Myocyte (in vitro differentiated cells): ENCODE measurements around the gene GLIS1. TPM values are rescaled to one million over a fixed set of nuclear protein-coding genes. Genes with fewer than 3 reads are reported as not detected.

Source experiments
- DNase-seq: peaks from one replicate; pipeline ENCODE4 v3.0.0-alpha.2; 2012; ENCODE audit warnings: low read depth
- total RNA-seq: library from RNA; depleted of rRNA; stranded (reverse); fragments of >200 nt; gene quantifications from 2 replicates; pipeline ENCODE4 v1.2.3, GENCODE V29; 2014

GLIS1 gene
- total RNA-seq, 1 donor from 2014 or later = 1.9 TPM

DNA sequence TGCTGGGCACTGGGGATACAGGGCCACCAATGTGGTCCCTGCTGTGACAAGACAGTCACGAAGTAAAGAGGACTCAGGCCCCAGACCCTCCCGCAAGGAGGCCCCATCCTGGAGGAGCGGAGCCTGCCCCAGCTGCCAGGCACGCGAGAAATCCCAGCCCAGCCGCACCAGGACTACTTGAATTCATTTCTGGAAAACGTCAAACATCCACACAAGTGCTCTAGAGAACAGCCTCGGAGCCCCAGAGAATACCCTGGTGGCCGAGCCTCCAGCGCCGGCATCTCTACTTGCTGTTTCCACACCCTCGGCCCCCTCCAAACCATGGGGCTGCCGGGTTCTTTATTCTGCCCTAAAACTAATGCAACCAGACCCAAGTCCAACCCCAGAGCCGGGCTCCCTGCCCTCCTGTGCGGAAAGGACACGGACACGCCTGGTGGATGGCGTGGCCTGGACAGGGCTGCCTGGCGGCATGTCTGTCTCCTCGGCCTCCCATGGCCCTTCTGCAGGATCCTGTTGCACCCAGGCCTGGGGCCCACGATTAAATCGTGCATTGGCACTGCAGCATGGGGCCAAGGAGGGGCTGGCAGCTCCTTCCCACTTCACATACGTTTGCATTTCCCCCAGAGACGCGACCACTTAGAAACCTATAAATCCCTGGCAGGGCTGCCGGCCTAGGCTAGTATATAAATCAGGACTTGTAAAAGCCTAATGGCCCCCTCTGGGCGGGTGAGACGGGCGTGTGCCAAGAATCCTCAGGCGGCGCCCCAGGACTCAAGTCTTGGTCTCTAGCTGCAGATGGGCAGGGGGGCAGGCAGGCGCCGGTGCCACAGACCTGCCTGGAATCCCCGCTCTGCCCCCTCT lies 238.5 kb downstream of the GLIS1 start:
- DNase-seq = no peak

DNA sequence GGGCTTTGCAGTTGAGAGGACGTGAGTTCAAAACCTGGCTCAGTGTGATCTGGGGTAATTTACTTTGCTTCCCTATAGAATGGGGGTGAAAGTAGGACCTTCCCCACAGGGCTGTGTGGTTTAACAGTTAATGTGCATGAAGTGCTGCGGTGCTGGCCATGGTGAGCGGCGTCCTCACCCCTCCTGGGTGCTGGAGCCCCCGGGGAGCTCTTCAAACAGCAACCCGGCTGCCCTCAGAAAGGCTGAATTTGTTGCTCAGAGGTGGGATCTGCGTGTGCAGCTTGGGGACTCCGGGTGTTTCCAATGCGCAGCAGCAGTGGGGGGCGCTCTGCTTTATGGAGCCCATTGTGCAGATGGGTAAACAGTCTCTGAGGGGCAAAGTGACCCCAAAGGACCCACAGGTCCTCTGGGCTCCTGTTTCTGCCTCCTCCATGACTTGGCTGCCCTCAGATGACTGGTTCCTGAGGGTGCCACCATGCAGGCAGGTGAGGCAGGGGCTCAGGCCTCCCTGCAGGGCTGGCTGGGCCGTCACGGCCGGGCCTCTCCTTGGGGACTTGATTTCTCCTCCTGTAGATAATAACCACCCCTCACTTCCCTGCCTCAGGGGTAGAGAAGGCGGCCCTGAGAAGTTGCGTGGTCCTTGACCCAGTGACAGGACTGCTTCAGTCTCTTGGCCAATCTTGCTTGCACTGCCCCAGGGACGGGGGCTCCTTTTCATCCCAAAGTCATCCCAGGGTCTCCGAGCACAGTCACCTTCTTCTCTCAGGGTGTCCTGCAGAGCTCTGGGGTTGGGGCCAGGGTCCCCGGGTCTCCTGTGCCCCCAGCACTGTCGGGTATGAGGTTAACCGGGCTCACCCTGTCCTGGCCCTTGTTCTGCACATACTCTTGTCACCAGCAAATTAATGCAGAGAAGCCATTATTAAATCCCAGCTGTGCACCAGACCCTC lies 239.4 kb downstream of the GLIS1 start:
- DNase-seq = no peak

DNA sequence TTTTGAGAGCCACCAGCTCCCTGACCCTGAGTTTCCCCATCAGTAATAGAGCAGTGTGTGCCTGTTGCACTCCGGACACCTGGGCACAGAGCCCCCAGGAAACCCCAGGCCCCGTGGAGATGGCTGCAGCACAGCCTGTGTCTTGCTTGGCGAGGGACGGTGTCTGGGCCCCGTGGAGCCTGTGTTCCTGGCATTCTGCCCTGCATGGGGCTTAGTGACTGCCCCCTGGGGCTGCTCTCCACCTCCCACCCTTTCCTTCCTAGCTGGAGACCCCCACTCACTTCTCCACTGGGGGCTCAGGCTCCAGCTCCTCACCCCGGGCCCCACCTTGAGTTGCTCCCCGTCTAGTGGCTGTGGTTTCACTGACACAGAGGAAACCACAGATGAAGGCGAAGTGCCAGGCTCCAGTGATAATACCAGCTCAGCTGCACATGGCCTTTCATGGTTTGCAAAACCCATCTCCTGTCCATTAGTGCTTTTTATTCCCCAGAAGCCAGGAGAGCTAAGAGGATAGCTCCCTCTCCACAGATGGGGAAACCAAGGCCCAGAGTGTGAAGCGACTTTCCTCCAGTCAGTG lies 240.3 kb downstream of the GLIS1 start:
- peak; percentile 72 for DNase-seq

DNA sequence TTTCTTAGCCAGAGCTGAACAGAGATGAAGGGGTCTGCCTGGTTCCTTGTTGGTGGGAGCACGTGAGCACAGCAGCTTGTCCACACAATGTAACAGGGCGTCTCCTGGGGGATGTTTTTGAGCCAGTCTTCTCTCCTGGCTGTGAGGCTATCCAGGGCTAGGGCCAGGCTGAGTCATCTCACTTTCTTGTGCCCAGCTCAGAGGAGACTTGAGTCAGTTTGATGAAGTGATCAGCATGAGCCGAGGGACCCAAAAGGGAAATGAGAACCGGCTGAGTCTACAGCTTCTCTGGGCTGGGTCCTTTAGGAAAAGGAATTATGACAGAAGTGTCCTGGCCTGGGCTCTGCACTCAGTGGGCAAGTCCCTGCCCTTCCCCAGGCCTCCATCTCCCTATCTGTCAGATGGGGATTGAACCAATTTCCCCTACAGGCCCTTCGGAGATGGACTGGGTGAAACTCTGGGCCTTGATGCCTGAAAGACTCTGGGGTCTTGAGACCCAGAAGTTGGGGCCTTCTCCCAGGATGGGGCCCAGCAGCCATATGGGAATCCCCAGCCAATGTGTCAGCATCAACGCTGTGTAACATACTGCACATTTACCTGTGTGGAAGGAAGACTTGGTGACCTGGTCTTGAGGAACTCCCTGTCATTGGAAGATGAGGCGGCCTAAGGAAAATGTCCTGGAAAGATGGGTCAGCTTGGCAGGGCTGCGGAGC lies 243.2 kb downstream of the GLIS1 start:
- DNase-seq = no peak

DNA sequence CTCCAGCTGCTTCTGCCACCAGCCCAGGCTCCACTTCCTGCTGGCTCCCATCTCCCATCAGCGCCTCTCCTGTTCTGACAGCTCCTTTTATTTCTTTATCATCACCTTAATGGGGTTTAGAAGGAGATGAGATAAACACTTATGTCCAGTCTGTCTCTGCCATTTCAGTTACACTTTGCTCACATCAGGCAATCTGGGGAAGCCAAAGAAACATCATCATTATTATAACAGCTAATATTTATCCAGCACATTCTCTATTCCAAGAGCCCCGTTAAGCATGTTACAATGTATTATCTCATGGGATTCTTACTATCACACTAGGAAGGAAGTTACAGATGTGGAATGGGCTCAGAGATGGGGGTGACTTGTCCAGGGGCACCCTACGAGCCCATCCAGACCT lies 248.6 kb downstream of the GLIS1 start:
- DNase-seq = no peak

DNA sequence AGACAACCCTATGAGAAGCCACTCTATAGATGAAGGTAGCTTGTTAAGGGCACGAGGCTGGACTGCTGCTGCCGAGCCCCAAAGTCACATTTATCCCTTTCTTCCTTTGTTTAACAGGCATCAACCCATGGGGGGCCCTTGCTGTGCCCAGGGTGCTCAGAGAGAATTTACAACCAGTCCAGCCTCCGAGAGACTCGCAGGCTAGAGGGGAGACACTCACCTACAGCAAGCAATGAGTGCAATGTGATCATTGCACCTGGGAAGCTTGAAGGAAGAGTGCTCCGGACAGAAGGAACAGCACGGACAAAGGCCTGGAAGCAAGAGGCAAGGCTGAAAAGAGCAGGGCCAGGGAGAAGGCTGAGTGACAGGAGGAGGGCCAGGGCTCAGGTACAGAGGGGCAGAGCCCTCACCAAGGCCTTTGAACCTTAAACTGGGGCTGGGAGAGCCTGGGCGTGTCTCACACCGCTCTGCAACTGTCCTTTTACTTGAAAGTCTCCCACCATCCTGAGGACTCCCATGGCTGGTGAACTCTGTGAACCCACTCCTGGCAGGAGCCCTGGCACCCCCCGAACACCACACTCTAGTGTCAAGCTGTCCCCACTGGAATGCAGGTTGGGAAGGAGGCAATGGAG lies 252.5 kb downstream of the GLIS1 start:
- no peak for DNase-seq

DNA sequence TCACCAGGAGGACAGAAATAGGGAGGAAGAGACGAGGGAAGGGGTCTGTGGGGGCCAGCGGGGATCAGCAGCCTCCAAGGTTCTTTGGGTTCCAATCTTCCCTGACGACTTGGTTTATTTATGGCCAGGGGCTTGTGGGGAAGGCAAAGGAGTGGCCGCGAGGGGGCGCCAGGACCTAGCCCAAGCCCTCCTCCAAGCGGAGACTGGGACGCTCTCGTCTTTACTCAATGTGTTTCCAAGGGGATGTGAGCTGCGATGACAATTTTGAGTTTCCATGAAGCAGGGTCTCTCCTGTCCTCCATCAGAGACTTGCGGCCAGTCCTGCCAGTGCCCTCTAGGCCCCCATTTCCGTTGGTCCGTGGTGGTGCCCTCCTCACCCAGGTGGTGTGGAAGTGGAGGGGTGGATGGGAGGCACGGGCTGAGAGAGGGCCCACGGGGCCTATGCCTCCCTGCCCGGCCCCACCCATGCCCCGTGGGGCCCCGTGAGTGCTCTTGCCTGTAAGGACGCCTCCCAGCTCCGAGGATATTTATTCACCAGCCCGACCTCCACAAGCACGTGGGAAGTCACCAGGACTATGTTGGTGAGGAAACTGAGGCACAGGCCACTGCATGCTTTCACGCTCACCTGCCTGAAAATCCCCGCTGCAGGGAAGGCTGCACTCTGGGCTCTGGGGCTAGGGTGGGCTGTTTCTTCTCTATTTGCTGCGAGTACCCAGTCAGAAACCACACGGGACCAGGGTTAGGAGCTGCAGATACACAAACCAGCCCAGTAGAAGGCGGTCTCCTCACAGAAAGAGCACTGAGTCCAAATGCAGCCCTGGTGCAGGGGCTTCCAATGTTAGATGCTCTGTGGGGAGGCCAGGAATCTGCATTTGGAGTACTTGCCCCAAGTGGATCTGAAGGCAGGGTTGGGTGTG lies 253.2 kb downstream of the GLIS1 start:
- peak; percentile 82 for DNase-seq

DNA sequence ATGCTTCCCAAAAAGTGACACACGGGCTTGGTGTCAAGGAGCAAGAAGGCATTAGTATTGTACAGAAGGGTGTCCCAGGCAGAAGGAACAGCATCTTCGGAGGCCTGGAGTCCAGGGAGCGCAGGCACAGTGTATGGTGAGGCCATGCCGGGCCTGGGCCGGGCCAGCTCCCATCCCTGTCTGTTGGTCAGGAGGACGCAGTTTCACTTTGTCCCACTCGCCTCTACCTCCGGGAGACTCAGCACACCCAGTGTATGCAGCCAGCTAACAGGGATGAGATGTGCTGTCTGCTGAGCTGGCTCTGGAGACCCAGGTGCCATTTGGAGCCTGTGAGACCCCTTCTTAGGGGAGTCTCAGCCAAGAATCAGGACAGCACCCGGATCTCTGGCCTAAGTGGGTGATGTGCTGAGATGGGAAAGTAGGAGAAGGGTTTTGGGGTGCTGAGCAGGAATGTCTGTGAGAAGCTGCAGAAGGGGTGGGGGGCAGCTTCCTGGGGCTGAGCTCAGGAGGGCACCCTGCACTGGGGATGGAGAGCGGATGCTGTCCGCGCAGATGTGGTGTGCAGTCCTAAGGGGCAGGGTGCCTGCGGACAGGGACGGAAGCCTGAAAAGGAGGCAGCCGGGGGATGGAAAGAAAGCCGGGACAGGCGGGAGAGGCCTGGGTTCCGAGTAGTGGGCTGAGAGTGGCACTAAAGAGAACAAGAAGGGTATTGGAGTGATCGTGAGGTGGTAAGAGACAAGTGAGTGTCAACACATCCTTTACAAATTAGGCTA lies 254.1 kb downstream of the GLIS1 start:
- DNase-seq = no peak

DNA sequence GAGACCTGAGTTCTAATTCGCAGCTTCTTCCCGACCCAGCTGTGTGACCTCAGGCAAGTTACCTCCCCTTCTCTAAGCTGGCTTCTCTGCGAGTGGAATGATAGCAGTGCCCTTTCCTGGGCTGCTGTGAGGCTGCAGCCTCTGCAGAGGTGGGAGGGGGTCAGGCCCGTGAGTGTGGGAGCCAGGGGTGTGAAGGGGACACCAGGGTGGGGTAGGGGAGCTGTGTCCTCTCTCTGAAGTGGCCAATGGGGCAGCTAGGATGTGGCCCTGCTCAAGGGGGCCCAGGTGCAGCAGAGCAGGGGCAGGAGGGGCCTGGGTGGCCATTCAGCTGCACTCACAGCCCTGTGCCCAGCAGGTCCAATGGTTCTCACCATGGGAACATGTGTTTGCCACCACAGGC lies 255.3 kb downstream of the GLIS1 start:
- DNase-seq = no peak

DNA sequence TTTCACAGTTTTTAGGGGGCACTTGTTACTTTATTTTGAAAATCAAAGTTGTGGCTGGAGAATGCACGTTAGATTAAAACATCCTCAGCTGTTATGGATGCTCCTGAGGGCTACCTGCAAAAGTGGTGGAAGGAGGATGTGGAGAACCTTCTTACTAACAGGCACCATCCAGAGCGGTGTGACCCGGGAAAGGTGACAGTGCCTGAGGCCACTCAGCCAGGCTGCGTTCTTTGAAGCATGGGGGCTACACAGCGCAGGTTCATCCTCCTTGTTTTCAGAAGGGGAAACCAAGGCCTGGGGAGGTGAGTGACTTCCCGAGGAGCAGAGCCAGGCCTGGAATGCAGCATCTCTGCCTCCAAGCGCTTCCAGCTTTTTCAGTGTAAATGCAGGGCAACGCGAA lies 255.8 kb downstream of the GLIS1 start:
- DNase-seq = no peak

DNA sequence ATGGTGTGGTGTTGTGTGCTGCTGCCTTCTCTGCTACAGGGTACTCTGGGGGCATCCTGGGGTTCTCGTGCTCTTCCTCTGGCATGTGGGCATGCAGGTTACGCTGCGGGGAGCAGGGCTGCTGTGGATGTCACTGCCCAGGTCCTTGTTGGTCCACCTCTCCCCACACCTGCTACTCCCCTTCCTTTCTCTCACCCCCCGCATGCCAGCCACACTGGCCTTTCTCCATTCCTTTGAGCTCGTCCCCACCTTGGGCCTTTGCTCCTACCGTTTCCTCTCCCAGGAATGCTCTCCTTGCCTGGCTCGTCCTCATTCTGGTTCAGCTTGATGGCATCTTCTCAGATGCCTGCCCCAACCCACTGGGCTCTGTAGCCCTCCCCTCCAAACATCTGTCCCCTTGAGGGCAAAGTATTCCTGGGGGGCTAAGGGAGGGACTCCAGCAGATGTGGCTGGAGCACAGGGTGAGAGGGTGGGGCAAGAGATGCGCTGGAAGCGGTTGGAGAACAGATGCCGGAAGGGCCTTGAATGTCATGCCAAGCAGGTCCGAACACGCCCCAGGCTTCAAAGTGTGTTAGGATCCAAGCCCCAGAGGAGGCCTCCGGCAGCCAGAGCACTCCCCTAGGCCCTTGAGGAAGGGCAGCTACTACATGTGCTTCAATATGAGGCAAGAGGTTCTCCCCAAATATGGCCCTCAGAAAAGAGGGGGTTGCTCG lies 256.4 kb downstream of the GLIS1 start:
- no peak for DNase-seq

DNA sequence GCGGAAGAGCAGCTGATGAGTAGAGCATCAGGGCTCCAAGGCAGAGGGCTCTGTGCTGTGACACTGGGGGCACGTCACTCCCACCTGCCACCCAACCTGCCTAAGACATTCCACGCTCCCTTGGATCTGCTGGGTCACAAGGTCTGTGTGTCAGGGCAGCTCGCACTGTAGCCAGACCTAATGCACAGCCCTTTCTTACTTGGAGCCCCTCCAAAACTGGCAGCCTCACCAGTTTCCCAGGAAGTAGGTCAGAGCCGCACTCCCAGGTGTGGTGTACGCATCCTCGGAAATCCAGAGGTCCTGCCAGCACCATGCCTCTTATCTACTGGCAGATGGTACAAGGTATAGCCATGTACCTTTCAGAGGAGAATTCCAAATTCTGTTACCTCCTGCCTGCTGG lies 257.5 kb downstream of the GLIS1 start:
- DNase-seq = no peak

DNA sequence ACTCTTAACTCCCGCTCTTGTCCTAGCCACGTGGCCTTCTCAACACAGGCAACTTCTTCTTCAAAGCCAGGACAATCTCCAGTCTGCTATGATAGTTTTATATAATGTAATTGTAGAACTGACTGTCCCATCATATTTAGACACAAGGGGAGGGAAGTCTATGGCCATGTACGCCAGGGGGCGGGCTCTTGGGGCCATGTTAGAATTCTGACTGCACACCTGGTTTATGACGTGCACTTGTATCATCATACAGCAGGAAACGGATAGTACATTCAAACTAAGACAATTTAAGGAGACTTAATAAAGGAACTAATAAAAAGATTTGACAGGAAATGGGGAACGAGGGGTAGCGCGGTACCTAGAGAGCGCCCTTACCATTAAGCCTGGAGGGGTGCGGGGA lies 258.3 kb downstream of the GLIS1 start:
- no peak for DNase-seq

DNA sequence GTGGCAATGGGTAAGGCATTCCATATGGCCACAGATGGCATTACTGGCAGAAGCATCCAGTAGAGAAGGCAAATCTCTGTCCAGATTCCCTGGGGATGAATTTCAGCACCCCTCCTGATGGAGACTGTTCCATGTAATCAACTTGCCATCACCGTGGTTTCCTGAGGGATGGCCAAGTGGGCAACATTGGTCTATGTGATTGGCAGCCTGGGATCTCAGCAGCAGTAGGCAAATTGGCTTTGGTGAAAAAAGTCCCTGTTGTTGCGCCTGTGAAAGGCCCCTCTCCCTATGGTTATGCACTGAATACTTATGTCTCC lies 260.5 kb downstream of the GLIS1 start:
- DNase-seq = no peak

DNA sequence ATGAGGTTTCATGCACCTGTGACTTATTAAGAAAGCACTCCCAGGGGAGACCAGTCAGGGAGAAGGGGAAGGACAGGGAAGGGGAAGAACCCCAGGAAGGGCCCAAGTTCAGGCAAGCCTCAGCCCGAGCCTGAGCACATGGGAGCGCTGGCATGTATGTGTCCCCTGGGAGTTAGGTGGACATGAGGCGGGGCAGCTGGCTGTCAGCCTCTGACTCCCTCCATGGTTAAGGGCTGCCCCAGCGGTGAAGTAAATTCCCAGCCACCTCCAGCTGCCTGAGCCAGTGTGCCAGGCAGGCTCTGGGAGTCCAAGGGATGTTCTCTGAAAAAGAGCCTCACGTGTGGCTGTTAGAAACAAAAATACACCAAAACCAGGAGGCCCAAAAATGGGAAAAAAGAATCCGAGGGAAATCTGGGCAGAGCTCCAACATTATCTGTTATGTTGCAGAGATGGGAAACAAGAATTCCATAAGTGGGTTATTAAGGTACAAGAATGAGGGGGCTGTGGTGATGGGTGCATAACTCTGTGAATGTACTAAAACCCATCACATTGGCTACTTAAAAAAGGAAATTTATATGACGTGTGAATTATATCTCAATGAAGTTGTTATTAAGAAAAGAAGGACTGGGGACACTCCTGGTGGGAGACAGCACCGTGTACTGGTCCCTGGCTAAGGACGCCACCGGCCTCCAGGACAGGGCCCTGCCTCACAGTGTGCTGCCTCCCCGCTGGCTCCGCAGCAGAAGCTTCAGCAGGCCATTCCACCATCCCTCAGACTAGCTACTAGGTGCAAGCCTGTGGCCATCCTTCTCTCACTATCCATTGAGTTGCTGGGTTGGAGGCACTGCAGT lies 261.1 kb downstream of the GLIS1 start:
- peak; percentile 37 for DNase-seq

DNA sequence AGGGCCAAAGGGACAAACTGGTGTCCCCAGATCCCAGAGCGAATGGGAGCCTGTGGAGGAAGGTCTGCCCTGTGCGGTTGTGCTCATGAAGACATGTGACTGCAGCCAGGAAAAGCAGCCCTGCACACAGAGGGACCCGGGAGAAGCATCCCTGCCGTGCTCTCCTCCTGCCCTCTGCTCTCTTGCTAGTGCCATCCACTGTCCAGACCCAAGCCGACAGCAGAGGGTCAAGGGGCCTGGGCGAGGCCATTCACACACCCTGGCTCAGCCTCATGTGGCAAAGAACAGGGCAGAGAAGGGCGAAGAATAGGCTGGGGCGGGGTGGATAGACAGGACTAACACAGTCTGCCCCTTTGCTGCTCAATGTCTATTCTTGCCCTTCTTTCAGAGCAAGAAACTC lies 262.4 kb downstream of the GLIS1 start:
- no peak for DNase-seq

DNA sequence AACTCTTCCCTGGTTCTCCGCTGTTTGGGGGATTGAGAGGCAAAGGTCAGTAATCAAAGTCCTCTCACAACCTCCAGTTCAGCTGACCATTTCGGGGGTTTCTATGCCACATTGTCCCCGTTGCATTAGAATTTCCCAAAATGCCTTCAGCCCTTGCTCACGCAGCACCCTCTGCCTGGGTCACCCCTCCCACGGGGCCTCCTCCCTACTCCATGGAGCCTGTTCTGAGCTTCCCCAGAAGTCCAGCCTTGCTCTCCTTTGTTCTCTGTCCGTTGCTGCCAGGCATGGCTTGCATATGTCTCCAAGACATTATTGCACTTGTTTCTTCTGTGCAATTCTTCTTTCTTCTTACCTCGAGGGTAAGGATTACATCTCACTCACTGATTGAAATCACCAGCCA lies 263.3 kb downstream of the GLIS1 start:
- DNase-seq = no peak
